ENCODE data around the gene VPS26B. TPM values are rescaled to one million over a fixed set of nuclear protein-coding genes. Genes with fewer than 3 reads are reported as not detected.

VPS26B gene
- total and polyA plus RNA-seq, 5 donors from 2014 or later, result 43.9 to 65.1 (median 61.6) TPM

DNA sequence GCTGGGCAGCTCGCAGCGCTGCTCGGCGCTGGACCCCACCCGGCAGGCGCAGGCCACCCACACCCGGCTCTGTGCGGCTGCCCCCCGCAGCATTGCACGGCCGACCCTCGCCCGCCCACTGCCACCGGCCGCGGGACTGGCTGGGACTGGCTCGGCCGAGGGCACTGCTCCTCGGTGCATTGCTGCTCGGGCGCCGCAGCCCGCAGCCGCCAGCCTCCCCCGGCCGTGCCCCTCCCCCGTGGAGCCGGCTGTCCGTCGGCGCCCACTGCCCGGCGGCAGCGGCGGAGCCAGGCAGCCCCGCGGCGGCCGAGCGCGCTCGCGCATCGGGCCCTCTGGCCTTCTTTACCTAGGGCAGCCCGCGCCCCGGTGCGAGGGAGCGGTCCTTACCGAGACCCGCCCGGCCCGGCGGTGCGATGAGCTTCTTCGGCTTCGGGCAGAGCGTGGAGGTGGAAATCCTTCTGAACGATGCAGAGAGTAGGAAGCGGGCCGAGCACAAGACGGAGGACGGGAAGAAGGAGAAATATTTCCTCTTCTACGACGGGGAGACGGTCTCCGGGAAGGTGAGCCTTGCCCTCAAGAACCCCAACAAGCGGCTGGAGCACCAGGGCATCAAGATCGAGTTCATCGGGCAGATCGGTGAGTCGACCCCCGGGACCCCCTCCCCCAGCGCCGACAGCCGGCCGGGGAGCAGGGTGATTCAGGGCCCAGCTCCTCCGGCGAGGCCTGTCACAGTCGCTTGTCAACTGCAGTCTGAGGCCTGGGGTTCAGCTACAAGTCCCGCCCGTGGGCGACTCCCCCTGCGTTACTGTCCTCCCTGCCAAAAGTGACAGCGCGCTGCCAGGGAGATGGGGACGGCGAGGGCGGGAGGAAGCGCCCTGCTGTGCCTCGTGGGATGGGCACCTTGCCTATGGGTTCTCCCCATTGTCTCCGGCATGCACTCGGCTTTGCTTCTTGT, 516 bp downstream of the VPS26B start:
- peaks cover 53% of the 10 kb centered on the region for H3K4me1 ChIP-seq (ENCODE audit: control insufficient read depth, insufficient read depth, low read length, poor library complexity, severe bottlenecking)
- Mint-ChIP-seq H3K27me3 (peaks cover 5% of the 10 kb centered on the region), H3K4me3 (peak overlapping the region; percentile 94 to 100 (median 96)), H3K27ac (peak overlapping the region; percentile 61 to 93 (median 93)), H3K36me3 (peaks cover 16% of the 10 kb centered on the region), H3K9me3 (peaks cover 0 to 2% (median 0%) of the 10 kb centered on the region in 7 donors), H3K4me1 (peaks cover 58 to 80% (median 67%) of the 10 kb centered on the region in 4 donors)
- peak overlapping the region; percentile 98 for H3K27ac ChIP-seq (ENCODE audit: insufficient read depth, low read length, poor library complexity, severe bottlenecking)
- peaks cover 2% of the 10 kb centered on the region for H3K36me3 ChIP-seq (ENCODE audit: control insufficient read depth, insufficient read depth, low read length)
- ATAC-seq (ENCODE audit: low read depth in 2 of 2) (peak in 1 of 2 donors; percentile 4), DNase-seq (peak; percentile 23 to 79 (median 38))
- peak overlapping the region; percentile 81 for H3K4me3 ChIP-seq (ENCODE audit: low read depth, low read length)
- no peaks in the 10 kb centered on the region for H3K27me3 ChIP-seq (ENCODE audit: control insufficient read depth, insufficient read depth, low read length)
- H3K9me3 ChIP-seq (ENCODE audit: control insufficient read depth in 2 of 2, low read length in 2 of 2), result no peaks in the 10 kb centered on the region

DNA sequence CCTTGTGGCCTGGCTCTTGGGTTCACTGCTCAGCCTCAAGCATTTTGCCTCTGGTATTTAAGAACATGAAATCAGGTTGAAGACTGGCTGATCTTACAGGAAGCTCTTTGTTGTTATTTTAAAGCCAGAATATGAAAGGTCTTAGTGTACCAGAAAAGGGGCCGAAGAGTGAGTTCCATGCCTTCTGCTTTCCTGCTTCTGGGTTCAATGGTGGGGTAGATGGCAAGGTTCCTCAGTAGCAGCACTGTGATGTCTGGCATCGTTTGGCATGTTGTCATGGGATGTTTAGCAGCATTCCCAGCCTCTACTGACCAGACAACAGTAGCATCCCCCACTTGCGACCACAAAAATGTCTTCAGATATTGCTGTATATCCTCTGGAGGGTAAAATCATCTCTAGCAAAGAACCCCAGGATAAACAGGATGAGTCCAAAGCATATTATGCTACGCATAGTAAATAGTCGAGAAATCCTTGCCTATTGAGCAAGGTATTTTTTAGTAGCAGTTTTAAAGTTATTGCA, 2.4 kb downstream of the VPS26B start:
- H3K27ac ChIP-seq (ENCODE audit: insufficient read depth, low read length, poor library complexity, severe bottlenecking), result no peak overlapping the region
- peaks cover 7% of the 10 kb centered on the region for H3K36me3 ChIP-seq (ENCODE audit: control insufficient read depth, insufficient read depth, low read length)
- peak overlapping the region; percentile 15 to 43 (median 20) for H3K27ac Mint-ChIP-seq
- H3K4me1 ChIP-seq (ENCODE audit: control insufficient read depth, insufficient read depth, low read length, poor library complexity, severe bottlenecking), result peaks cover 61% of the 10 kb centered on the region
- H3K27me3 ChIP-seq (ENCODE audit: control insufficient read depth, insufficient read depth, low read length), result no peaks in the 10 kb centered on the region
- H3K9me3 ChIP-seq (ENCODE audit: control insufficient read depth in 2 of 2, low read length in 2 of 2), result no peaks in the 10 kb centered on the region
- H3K9me3 Mint-ChIP-seq, result peaks cover 0 to 2% (median 0%) of the 10 kb centered on the region in 7 donors
- H3K27me3 Mint-ChIP-seq, result peaks cover 5% of the 10 kb centered on the region
- DNase-seq, result peak in 1 of 3 donors; percentile 7
- peak overlapping the region; percentile 94 to 99 (median 94) for H3K4me3 Mint-ChIP-seq
- ATAC-seq (ENCODE audit: low read depth in 2 of 2), result no peak
- peak overlapping the region; percentile 81 for H3K4me3 ChIP-seq (ENCODE audit: low read depth, low read length)
- H3K36me3 Mint-ChIP-seq, result peaks cover 12% of the 10 kb centered on the region
- peaks cover 49 to 79% (median 69%) of the 10 kb centered on the region in 4 donors for H3K4me1 Mint-ChIP-seq

- no peak overlapping the region for H3K27ac Mint-ChIP-seq
- DNase-seq (no peak), ATAC-seq (ENCODE audit: low read depth in 2 of 2) (no peak)
- H3K27ac ChIP-seq (ENCODE audit: insufficient read depth, low read length, poor library complexity, severe bottlenecking), result no peak overlapping the region
- peaks cover 0 to 2% (median 0%) of the 10 kb centered on the region in 7 donors for H3K9me3 Mint-ChIP-seq
- peaks cover 5% of the 10 kb centered on the region for H3K27me3 Mint-ChIP-seq
- H3K4me3 Mint-ChIP-seq, result peak overlapping the region in 3 of 4 donors; percentile 11 to 70 (median 61)
- peaks cover 12% of the 10 kb centered on the region for H3K36me3 Mint-ChIP-seq
- peaks cover 7% of the 10 kb centered on the region for H3K36me3 ChIP-seq (ENCODE audit: control insufficient read depth, insufficient read depth, low read length)
- H3K4me1 Mint-ChIP-seq, result peaks cover 33 to 77% (median 61%) of the 10 kb centered on the region in 4 donors
- no peaks in the 10 kb centered on the region for H3K9me3 ChIP-seq (ENCODE audit: control insufficient read depth in 2 of 2, low read length in 2 of 2)
- H3K27me3 ChIP-seq (ENCODE audit: control insufficient read depth, insufficient read depth, low read length), result no peaks in the 10 kb centered on the region
- no peak overlapping the region for H3K4me3 ChIP-seq (ENCODE audit: low read depth, low read length)
- peaks cover 49% of the 10 kb centered on the region for H3K4me1 ChIP-seq (ENCODE audit: control insufficient read depth, insufficient read depth, low read length, poor library complexity, severe bottlenecking)
Measured at GRCh38 chr11:134228625-134229024, 4.2 kb downstream of the VPS26B start.

DNA sequence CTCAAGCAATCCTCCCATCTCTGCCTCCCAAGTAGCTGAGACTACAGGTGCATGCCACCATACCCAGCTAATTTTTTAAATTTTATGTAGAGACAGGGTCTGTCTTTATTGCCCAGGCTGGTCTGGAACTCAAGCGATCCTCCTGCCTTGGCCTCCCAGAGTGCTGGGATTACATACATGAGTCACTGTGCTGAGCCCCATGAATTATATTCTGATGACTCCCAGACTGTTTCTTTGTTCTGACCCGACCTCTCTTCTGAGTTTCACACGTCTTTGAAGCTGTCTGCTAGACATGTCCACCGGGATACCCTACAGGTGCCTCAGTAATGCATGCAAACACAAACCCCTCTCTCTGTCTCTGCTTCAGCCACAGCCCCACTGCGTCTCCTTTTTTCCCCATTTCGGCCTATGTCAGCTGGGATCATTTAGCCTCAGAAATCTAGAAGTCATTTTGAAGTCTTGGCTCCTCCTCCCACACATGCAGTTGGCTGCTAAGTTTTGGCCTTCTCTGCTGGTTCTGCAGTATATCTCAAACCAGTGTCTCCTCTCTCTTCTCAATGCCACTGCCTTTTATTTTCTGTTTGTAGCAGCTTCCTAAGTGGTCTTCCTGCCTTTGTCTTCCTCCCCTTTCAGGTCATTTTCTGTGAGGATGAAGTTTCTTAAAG, 4.8 kb downstream of the VPS26B start:
- H3K4me1 Mint-ChIP-seq, result peaks cover 33 to 73% (median 59%) of the 10 kb centered on the region in 4 donors
- peak overlapping the region; percentile 17 to 61 (median 36) for H3K4me3 Mint-ChIP-seq
- peak overlapping the region in 2 of 3 donors; percentile 67 to 82 for H3K27ac Mint-ChIP-seq
- no peak for ATAC-seq (ENCODE audit: low read depth in 2 of 2)
- no peaks in the 10 kb centered on the region for H3K27me3 Mint-ChIP-seq
- Histone ChIP-seq H3K27me3 (ENCODE audit: control insufficient read depth, insufficient read depth, low read length) (no peaks in the 10 kb centered on the region), H3K4me1 (ENCODE audit: control insufficient read depth, insufficient read depth, low read length, poor library complexity, severe bottlenecking) (peaks cover 46% of the 10 kb centered on the region), H3K4me3 (ENCODE audit: low read depth, low read length) (no peak overlapping the region), H3K27ac (ENCODE audit: insufficient read depth, low read length, poor library complexity, severe bottlenecking) (no peak overlapping the region), H3K9me3 (ENCODE audit: control insufficient read depth in 2 of 2, low read length in 2 of 2) (no peaks in the 10 kb centered on the region), H3K36me3 (ENCODE audit: control insufficient read depth, insufficient read depth, low read length) (peaks cover 10% of the 10 kb centered on the region)
- H3K9me3 Mint-ChIP-seq, result no peaks in the 10 kb centered on the region
- H3K36me3 Mint-ChIP-seq, result peaks cover 12% of the 10 kb centered on the region
- no peak for DNase-seq

GRCh38 chr11:134230339-134230738, 5.9 kb downstream of the VPS26B start:
- Histone ChIP-seq H3K4me3 (ENCODE audit: low read depth, low read length) (no peak overlapping the region), H3K27ac (ENCODE audit: insufficient read depth, low read length, poor library complexity, severe bottlenecking) (no peak overlapping the region), H3K9me3 (ENCODE audit: control insufficient read depth in 2 of 2, low read length in 2 of 2) (no peaks in the 10 kb centered on the region), H3K36me3 (ENCODE audit: control insufficient read depth, insufficient read depth, low read length) (peaks cover 17% of the 10 kb centered on the region), H3K27me3 (ENCODE audit: control insufficient read depth, insufficient read depth, low read length) (no peaks in the 10 kb centered on the region), H3K4me1 (ENCODE audit: control insufficient read depth, insufficient read depth, low read length, poor library complexity, severe bottlenecking) (peaks cover 42% of the 10 kb centered on the region)
- no peaks in the 10 kb centered on the region for H3K9me3 Mint-ChIP-seq
- peaks cover 20% of the 10 kb centered on the region for H3K36me3 Mint-ChIP-seq
- ATAC-seq (ENCODE audit: low read depth in 2 of 2) (no peak), DNase-seq (no peak)
- peaks cover 33 to 70% (median 58%) of the 10 kb centered on the region in 4 donors for H3K4me1 Mint-ChIP-seq
- H3K4me3 Mint-ChIP-seq, result peak overlapping the region in 2 of 4 donors; percentile 11 to 28
- peak overlapping the region in 1 of 3 donors; percentile 67 for H3K27ac Mint-ChIP-seq
- H3K27me3 Mint-ChIP-seq, result no peaks in the 10 kb centered on the region

- peaks cover 22 to 54% (median 48%) of the 10 kb centered on the region in 4 donors for H3K4me1 Mint-ChIP-seq
- peaks cover 26% of the 10 kb centered on the region for H3K36me3 Mint-ChIP-seq
- no peaks in the 10 kb centered on the region for H3K27me3 Mint-ChIP-seq
- peak in 1 of 3 donors; percentile 8 for DNase-seq
- peak overlapping the region in 1 of 3 donors; percentile 31 for H3K27ac Mint-ChIP-seq
- no peak for ATAC-seq (ENCODE audit: low read depth in 2 of 2)
- H3K9me3 ChIP-seq (ENCODE audit: control insufficient read depth in 2 of 2, low read length in 2 of 2), result no peaks in the 10 kb centered on the region
- no peaks in the 10 kb centered on the region for H3K9me3 Mint-ChIP-seq
- H3K27ac ChIP-seq (ENCODE audit: insufficient read depth, low read length, poor library complexity, severe bottlenecking), result no peak overlapping the region
- H3K36me3 ChIP-seq (ENCODE audit: control insufficient read depth, insufficient read depth, low read length), result peaks cover 33% of the 10 kb centered on the region
- peaks cover 25% of the 10 kb centered on the region for H3K4me1 ChIP-seq (ENCODE audit: control insufficient read depth, insufficient read depth, low read length, poor library complexity, severe bottlenecking)
- H3K27me3 ChIP-seq (ENCODE audit: control insufficient read depth, insufficient read depth, low read length), result no peaks in the 10 kb centered on the region
- no peak overlapping the region for H3K4me3 ChIP-seq (ENCODE audit: low read depth, low read length)
- no peak overlapping the region for H3K4me3 Mint-ChIP-seq
Measured at GRCh38 chr11:134231958-134232659, 7.6 kb downstream of the VPS26B start.

DNA sequence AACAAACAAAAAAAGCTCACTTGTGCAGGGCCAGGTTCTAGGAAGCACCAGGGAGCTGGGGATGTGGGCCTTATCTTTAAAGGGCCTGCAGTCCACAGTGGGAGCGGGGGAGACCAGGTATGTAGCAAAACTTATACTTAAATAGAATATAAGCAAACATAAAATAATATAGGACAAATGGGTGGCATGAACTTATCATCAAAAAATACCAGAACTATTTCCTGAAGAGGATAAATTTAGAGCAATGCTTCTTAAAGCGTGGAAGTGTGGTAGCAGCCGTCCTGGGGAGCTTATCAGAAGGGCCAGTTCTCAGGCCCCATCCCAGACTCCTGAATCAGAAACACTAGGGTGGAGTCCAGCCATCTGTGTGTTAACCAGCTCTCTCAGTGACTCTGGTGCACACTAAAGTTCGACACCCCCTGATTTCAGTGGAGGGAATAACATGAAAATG, 9.3 kb downstream of the VPS26B start:
- Mint-ChIP-seq H3K36me3 (peaks cover 27% of the 10 kb centered on the region), H3K4me1 (peaks cover 12 to 44% (median 33%) of the 10 kb centered on the region in 4 donors), H3K27ac (no peak overlapping the region), H3K4me3 (no peak overlapping the region), H3K27me3 (no peaks in the 10 kb centered on the region), H3K9me3 (no peaks in the 10 kb centered on the region)
- DNase-seq (no peak), ATAC-seq (ENCODE audit: low read depth in 2 of 2) (no peak)
- H3K4me3 ChIP-seq (ENCODE audit: low read depth, low read length), result no peak overlapping the region
- H3K27me3 ChIP-seq (ENCODE audit: control insufficient read depth, insufficient read depth, low read length), result no peaks in the 10 kb centered on the region
- H3K36me3 ChIP-seq (ENCODE audit: control insufficient read depth, insufficient read depth, low read length), result peaks cover 42% of the 10 kb centered on the region
- no peak overlapping the region for H3K27ac ChIP-seq (ENCODE audit: insufficient read depth, low read length, poor library complexity, severe bottlenecking)
- H3K9me3 ChIP-seq (ENCODE audit: control insufficient read depth in 2 of 2, low read length in 2 of 2), result no peaks in the 10 kb centered on the region
- H3K4me1 ChIP-seq (ENCODE audit: control insufficient read depth, insufficient read depth, low read length, poor library complexity, severe bottlenecking), result peaks cover 18% of the 10 kb centered on the region

Data from CD4-positive, CD25-positive, alpha-beta regulatory T cell (primary cell).